Pancreas (tissue), 10 donors: ENCODE results near the gene SHD. TPM values are rescaled to one million over a fixed set of nuclear protein-coding genes. Genes with fewer than 3 reads are reported as not detected.

ENCODE experiments used
- ATAC-seq, 4 donors: fragments of 200-7000 bp; cut with Tn5 transposase; one replicate each; pipeline versions ENCODE4 v1.8.0 to v1.9.1; 2020; ENCODE audit warnings: mild to moderate bottlenecking in 4 of 4, moderate library complexity in 4 of 4
- DNase-seq, 6 donors: peaks; one replicate each; pipeline ENCODE4 v3.0.0-alpha.2; 2020
- FAIRE-seq: peaks from 2 replicates; lab custom pipeline; 2012; peaks lifted over from hg19 to GRCh38; lab: Jason Lieb, UNC
- H3K27ac ChIP-seq, 4 donors: fragments of 200-600 bp; sonication (generic); 1 replicate in 3 of 4; 2 replicates in 1 of 4; pipeline versions ENCODE4 v1.5.0 to v1.8.0; 2020
- H3K27me3 ChIP-seq, 4 donors: fragments of 200-600 bp; one replicate each; pipeline ENCODE4 v1.8.0; 2021
- H3K36me3 ChIP-seq, 3 donors: fragments of 200-600 bp; sonication (generic) in 1 of 3; one replicate each; pipeline versions ENCODE4 v1.5.0 to v1.8.0; 2020 to 2021
- H3K4me1 ChIP-seq, 3 donors: fragments of 200-600 bp; one replicate each; pipeline ENCODE4 v1.8.0; 2021
- H3K4me3 ChIP-seq, 4 donors: fragments of 200-600 bp; sonication (generic) in 2 of 4; one replicate each; pipeline versions ENCODE4 v1.5.0 to v1.8.0; 2020 to 2021
- H3K9me3 ChIP-seq, 4 donors: fragments of 200-600 bp; one replicate each; pipeline ENCODE4 v1.8.0; 2021
- WGBS, 2 donors: extraction: QIAGEN DNeasy Blood & Tissue Kit; methylation state at CpG; one replicate each; pipeline ENCODE4 v1.1.7; 2013; 5-methylcytosine and 5-hydroxymethylcytosine counted together
- intact Hi-C, 3 donors: fragments of 100-400 bp; cut with DNase I; formaldehyde crosslinking; loops; one replicate each; pipeline versions ENCODE4 v1.11.1 to v1.14.2; 2022
- polyA plus RNA-seq, 2 donors: library from polyadenylated mRNA; stranded (reverse); fragments of 200-250 nt; gene quantifications; one replicate each; pipeline ENCODE4 v1.2.3, GENCODE V29; 2013
- total RNA-seq, 6 donors: library from RNA; stranded (reverse); fragmentation: NEBNext Ultra II Directional in 4 of 6; extraction: Animal tissue kit (Norgen Biotek cat#: 25700) in 4 of 6; gene quantifications; one replicate each; pipeline versions ENCODE4 v1.2.1 to v1.2.4, GENCODE V29; 2021 to 2023
- TF ChIP-seq, protein P1 (sequence below), 4 donors: fragments of 200-600 bp; sonication (generic) in 3 of 4; IDR thresholded peaks; one replicate each; pipeline versions ENCODE4 v1.5.0 to v1.8.0; 2021; ENCODE audit warnings: antibody characterized with exemption in 4 of 4
- donor health status: healthy with polysubstance abuse.
- donor health status: DM: no; HTN: no; CAD: no; lungs with moderate emphysema.
- donor health status: DM: no; HTN: no; CAD: no.
- donor health status: control.
- donor health status: control.
- donor health status: Bipolar disorder and iron deficiency.
- donor health status: DM: yes; HTN: yes; CAD: no.
- donor health status: DM: no; HTN: no; CAD: no.
- donor health status: DM: no; HTN: no; CAD: no.
- donor health status: DM: yes; HTN: yes; CAD: no.

Gene SHD
- total and polyA plus RNA-seq, 8 donors, result not detected

DNA sequence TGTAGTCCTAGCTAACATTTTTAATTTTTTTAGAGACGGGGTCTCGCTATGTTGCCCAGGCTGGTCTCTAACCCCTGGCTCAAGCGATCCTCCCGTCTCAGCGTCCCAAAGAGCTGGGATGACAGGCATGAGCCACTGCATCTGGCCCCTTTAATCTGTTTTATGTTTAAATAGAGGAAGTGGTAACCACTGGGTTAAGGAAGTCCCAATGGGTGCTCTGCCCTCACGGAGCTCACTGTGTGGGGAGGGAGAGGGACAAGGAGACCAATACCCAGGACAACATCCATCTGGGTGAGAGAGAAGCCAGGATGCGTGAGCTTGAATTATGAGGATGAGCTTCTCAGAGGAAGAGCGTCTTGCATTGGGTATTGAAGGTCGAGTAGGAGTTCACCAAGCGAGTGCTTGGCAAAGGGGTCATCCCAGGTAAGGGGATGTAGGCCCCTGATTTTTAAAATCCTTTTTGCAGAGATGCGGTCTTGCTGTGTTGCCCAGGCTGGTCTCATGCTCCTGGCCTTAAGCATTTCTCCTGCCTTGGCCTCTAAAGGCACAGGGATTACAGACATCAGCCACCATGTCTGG lies 18.4 kb upstream of the SHD start:
- H3K36me3 ChIP-seq, result peaks cover 0 to 83% (median 46%) of the 10 kb centered on the region in 3 donors
- H3K4me3 ChIP-seq, result no peak overlapping the region
- TF ChIP-seq, protein P1, sequence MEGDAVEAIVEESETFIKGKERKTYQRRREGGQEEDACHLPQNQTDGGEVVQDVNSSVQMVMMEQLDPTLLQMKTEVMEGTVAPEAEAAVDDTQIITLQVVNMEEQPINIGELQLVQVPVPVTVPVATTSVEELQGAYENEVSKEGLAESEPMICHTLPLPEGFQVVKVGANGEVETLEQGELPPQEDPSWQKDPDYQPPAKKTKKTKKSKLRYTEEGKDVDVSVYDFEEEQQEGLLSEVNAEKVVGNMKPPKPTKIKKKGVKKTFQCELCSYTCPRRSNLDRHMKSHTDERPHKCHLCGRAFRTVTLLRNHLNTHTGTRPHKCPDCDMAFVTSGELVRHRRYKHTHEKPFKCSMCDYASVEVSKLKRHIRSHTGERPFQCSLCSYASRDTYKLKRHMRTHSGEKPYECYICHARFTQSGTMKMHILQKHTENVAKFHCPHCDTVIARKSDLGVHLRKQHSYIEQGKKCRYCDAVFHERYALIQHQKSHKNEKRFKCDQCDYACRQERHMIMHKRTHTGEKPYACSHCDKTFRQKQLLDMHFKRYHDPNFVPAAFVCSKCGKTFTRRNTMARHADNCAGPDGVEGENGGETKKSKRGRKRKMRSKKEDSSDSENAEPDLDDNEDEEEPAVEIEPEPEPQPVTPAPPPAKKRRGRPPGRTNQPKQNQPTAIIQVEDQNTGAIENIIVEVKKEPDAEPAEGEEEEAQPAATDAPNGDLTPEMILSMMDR (IDR thresholded peaks at IDR 0.05), result no peak
- no peak overlapping the region for H3K27ac ChIP-seq
- FAIRE-seq, result no peak
- peak in 1 of 4 donors; percentile 42 for ATAC-seq
- no peaks in the 10 kb centered on the region for H3K4me1 ChIP-seq
- no peaks in the 10 kb centered on the region for H3K27me3 ChIP-seq
- no peak for DNase-seq
- no peaks in the 10 kb centered on the region for H3K9me3 ChIP-seq
- 92 to 99% methylated on average over 11 of the region's 11 CpGs for WGBS, 2 donors
- intact Hi-C loops, result loop anchor here in 1 of 3 donors (10.0 kb wide), 1 partner anchor 94 kb away; no protein-coding TSS in a partner anchor

DNA sequence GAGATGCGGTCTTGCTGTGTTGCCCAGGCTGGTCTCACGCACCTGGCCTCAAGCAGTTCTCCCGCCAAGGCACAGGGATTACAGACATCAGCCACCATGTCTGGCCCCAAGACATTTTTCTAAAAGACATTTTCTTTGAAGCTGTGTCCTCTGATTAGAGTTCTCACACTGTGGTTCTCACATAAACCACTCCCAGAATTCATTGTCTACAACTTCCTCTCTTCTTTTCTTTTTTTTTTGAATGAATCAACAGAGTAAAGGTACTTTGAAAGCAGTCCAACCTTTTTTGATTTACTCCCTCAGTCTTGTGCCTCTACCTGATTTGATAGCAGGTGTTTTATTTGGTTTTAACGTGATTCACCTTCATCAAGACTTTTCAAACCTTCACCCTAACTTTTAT lies 14.3 kb upstream of the SHD start:
- Histone ChIP-seq H3K36me3 (peaks cover 0 to 68% (median 18%) of the 10 kb centered on the region in 3 donors), H3K9me3 (no peaks in the 10 kb centered on the region), H3K27me3 (no peaks in the 10 kb centered on the region), H3K4me3 (no peak overlapping the region), H3K4me1 (no peaks in the 10 kb centered on the region), H3K27ac (no peak overlapping the region)
- DNase-seq (no peak), FAIRE-seq (no peak), ATAC-seq (no peak)
- TF ChIP-seq, protein P1 (IDR thresholded peaks at IDR 0.05), result no peak
- 74 to 79% methylated on average over 4 of the region's 4 CpGs for WGBS, 2 donors
- intact Hi-C loops, result loop anchor here in 2 of 3 donors (5.0 to 10.0 kb wide), 2 partner anchors 87 to 90 kb away; no protein-coding TSS in a partner anchor

DNA sequence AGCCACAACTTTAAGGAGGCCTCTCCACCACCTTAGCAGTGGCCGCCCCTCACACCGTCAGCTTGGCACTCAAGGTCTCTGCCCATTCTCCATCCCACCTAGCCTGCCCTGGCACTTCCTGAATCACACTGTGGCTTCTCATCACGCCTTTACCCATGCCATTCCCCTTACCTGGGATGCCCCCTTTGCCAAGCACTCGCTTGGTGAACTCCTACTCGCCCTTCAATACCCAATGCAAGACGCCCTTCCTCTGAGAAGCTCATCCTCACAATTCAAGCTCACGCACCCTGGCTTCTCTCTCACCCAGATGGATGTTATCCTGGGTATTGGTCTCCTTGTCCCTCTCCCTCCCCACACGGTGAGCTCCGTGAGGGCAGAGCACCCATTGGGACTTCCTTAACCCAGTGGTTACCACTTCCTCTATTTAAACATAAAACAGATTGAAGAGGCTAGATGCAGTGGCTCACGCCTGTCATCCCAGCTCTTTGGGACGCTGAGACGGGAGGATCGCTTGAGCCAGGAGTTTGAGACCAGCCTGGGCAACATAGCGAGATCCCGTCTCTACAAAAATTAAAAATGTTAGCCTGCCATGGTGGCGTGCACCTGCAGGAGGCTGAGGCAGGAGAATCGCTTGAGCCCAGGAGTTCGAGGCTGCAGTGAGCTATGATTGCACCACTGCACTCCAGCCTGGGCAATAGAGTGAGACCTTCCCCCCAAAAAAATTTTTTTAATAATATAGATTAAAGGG lies 12.6 kb upstream of the SHD start:
- Histone ChIP-seq H3K9me3 (no peaks in the 10 kb centered on the region), H3K27me3 (no peaks in the 10 kb centered on the region), H3K27ac (no peak overlapping the region), H3K4me1 (no peaks in the 10 kb centered on the region), H3K4me3 (no peak overlapping the region), H3K36me3 (peaks cover 0 to 52% (median 7%) of the 10 kb centered on the region in 3 donors)
- intact Hi-C loops, result loop anchor here in 2 of 3 donors (5.0 to 10.0 kb wide), 2 partner anchors 86 to 88 kb away; no protein-coding TSS in a partner anchor
- FAIRE-seq (no peak), ATAC-seq (no peak), DNase-seq (no peak)
- 93 to 94% methylated on average over 18 of the region's 18 CpGs for WGBS, 2 donors
- TF ChIP-seq, protein P1 (IDR thresholded peaks at IDR 0.05), result no peak

DNA sequence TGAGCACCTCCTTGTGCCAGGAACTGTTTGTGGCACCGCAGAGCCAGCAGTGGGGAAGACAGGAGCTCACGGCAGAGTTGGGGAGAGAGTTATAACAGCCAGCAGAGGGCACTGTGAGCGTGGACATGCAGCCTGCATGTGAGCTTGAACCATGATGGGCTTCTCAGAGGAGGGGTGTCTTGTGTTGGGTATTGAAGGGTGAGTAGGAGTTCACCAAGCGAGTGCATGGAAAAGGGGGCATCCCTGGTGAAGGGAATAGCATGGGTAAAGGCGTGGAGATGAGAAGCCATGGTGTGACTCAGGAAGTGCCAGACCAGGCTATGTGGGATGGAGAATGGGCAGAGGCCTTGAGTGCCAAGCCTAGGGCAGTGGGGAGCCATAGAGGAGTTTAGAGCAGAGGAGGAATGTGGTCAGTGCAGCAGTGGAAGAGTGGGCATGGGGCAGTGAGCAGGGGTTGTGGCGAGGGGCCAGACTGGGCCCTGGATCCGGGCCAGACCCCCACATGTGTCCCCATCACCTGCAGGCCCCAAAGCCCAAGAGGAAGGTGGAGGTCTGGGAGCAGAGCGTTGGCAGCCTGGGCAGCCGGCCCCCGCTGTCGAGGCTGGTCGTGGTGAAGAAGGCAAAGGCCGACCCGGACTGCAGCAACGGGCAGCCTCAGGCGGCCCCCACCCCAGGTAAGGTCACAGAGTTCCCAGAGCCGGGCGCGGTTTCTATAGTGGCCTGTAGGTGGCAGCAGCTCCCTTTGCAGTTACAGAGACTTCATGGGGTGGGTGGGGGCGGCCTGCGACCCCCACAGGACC lies 11.8 kb upstream of the SHD start:
- Histone ChIP-seq H3K27ac (peak overlapping the region in 1 of 4 donors; percentile 29), H3K4me1 (no peaks in the 10 kb centered on the region), H3K4me3 (no peak overlapping the region), H3K9me3 (no peaks in the 10 kb centered on the region), H3K36me3 (peaks cover 0 to 44% (median 3%) of the 10 kb centered on the region in 3 donors), H3K27me3 (no peaks in the 10 kb centered on the region)
- TF ChIP-seq, protein P1 (IDR thresholded peaks at IDR 0.05), result peak; percentile 70 to 78 (median 72)
- WGBS, 2 donors, result 37 to 48% methylated on average over 19 to 21 of the region's 21 CpGs
- no peak for FAIRE-seq
- intact Hi-C loops, result loop anchor here in 2 of 3 donors (5.0 to 10.0 kb wide), 2 partner anchors 85 to 88 kb away; no protein-coding TSS in a partner anchor
- DNase-seq, result peak in 5 of 6 donors; percentile 48 to 87 (median 74)
- peak; percentile 63 to 87 (median 76) for ATAC-seq
